HG03175 (cell line): ENCODE measurements around the gene IL24.
A peak's percentile ranks its signal among the peaks of the same experiment; 100 is the strongest.

Source experiments
- ATAC-seq: cut with Tn5 transposase; IDR thresholded peaks from one replicate; pipeline ENCODE4 v1.9.1; 2021; ENCODE audit warnings: mild to moderate bottlenecking, moderate library complexity; ENCODE audit not compliant: unreplicated experiment

Gene IL24

DNA sequence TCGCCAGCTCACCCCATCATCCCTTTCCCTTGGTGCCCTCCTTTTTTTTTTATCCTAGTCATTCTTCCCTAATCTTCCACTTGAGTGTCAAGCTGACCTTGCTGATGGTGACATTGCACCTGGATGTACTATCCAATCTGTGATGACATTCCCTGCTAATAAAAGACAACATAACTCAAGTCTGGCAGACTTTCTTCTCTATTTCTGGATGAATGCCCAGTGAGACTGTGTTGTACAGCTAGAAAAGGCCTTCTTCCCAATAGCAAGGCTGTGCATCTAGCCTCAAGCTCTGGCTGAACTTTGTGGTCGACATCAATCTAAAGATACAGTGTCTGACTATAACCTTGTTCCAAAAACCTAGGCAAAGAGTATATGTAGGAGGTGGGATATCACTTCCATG is 6.4 kb downstream of the IL24 start:
- no peak for ATAC-seq

- ATAC-seq, result no peak
Observed at GRCh38 chr1:206904423-206905142, 7.3 kb downstream of the IL24 start.

GRCh38 chr1:206905295-206906164 is 8.3 kb downstream of the IL24 start:
- ATAC-seq, result peak; percentile 50

DNA sequence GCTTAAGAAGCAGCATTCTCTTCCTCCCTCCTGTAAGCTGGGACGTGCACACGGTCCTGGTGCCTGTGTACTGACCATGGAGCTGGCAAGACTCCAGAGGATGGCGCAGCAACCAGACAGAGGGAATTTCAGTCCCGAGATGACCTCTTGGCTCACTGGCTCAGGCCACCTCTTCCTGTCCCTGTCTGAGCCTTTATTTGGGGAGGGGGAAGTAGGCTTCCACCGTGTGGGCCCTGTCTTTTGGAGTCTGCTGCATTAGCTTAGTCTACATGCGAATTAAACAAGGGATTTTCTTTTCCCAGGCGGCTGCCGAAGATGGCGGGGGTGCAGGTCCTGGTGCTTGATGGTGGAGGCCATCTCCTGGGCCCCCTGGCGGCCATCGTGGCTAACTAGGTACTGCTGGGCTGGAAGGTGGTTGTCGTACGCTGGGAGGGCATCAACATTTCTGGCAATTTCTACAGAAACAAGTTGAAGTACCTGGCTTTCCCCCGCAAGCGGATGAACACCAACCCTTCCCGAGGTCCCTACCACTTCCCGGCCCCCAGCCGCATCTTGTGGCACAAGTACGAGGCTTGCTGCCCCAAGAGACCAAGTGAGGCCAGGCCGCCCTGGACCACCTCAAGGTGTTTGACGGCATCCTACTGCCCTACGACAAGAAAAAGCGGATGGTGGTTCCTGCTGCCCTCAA is 10.2 kb downstream of the IL24 start:
- no peak for ATAC-seq

DNA sequence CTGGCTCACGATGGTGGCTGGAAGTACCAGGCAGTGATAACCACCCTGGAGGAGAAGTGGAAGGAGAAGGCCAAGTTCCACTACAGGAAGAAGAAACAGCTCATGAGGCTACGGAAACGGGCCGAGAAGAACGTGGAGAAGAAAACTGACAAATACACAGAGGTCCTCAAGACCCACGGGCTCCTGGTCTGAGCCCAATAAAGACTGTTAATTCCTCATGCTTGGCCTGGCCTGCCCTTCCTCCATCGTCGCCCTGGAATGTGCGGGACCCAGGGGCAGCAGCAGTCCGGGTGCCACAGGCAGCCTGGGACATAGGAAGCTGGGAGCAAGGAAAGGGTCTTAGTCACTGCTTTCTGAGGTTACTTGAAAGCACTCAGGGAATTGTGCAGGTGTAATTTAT is 10.8 kb downstream of the IL24 start:
- no peak for ATAC-seq

- no peak for ATAC-seq
Observed at GRCh38 chr1:206909161-206909882, 12.1 kb downstream of the IL24 start.

DNA sequence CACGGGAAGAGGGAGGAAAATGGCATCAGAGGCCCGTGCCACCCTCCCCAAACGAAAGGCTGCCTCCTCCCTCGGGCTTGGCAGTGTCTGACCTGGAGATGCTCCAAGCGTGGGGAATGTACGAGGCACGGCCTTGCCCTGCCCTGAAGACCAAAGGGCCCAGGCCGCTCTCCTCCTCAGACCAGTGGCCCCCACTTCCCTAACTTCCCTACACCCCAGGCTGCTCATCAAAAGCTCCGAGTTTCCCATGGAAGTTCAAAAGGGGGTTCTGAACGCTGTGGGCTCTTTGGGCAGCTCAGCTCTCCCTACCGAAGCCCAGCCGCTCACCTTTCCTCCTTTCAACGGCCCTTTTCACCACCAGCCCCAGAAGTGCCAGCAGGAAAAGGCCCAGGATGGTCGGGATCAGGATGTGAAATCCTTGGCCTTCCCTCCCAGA is 12.7 kb downstream of the IL24 start:
- no peak for ATAC-seq

- peak; percentile 51 for ATAC-seq
Observed at GRCh38 chr1:206911064-206911663, 13.9 kb downstream of the IL24 start.

- ATAC-seq, result peak; percentile 55
Observed at GRCh38 chr1:206912445-206913095, 15.3 kb downstream of the IL24 start.

GRCh38 chr1:206913766-206914537 is 16.7 kb downstream of the IL24 start:
- no peak for ATAC-seq

DNA sequence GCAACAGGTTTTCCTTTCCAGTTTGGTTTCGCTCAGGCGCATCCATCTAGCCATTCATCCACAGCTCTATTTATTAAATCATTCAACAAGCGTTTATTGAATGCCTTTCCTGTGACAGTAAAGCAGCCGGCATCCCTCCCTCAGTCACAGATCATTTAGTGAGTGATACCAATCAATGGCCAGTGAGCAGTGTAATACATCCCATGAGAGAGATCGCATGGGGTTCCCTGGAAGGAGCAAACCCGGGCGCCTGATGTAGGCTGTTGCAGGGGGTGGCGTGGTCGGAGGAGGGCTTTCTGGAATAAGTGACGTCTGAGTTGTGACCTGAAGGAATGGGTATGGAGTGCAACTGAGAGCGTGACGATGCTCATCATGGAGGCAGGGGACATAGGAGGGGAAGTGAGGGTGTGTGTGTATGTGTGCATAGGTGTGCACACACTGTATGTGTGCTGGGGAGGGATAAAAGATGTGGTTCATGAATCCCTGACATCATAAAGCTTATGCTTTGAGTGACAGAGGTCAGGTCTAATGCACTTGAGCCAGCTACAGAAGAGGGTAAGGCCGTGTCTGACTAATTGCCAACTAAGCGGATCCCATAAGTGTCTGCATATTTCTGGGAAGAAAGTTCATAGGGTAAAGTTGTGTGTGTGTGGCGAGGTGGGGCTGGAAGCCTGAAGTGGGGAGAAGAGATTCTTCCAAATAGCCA is 17.9 kb downstream of the IL24 start:
- no peak for ATAC-seq

DNA sequence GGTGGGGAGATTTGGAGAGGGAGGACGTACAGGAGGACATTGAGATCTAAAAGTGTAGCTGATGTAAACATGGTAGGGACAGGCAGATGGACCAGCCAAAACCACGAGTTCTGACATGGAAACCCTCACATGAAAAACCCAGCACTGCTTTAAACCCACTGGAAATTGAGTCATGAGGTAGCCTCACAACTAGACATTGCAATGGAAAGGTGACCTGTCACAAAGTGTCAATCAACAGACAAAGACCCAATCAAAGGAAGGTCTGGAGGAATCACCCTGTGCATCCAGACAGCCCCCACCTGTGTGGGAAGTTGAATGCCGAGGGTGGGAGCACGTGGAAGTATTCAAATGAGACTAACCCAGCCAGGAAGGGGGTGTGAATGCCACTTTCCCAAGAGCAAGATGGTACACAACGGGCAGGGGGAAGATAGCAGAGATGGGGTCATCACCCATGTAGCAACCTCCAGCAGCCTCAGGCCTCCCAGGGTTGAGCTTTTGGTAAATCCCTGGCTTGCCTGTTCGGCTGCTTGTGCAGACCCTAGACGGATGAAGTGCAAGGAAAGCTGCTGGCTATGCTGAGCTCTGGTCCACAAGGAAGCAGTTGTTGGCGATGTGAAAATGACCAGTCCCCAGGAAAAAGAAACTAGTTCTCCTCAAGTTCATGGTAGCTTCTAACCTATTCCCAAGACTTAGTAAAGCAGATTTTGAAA is 18.9 kb downstream of the IL24 start:
- no peak for ATAC-seq

DNA sequence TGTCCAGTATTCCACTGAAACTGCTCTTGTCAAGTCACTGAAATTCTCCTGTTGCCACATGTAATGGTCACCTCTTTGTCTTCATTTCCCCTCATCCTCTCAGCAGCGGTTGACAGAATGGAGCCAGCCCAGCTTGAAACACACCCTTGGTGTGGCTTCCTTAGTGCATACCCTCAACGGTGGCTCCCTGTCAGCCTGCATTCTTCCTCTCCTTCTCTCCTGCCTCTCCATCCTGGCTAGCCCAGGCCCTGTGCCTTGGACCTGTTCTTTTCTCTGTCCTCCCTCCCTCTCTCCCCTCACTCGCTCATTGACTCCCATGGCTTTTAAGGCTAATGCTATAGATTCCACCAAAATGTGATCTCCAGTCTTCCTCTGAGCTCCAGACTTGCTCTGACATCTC is 20.8 kb downstream of the IL24 start:
- no peak for ATAC-seq

GRCh38 chr1:206921772-206922265 is 24.6 kb downstream of the IL24 start, which contains the start of gene FCMR:
FCMR (minus strand) TSS chr1:206921941; CDS start chr1:206921854, 87 bp downstream.
- no peak for ATAC-seq

GRCh38 chr1:206922524-206922923 is 25.3 kb downstream of the IL24 start:
- no peak for ATAC-seq

- peak; percentile 55 for ATAC-seq
Observed at GRCh38 chr1:206923009-206923960, 26.0 kb downstream of the IL24 start.
